ENCODE results near the gene SORL1.

Gene SORL1

DNA sequence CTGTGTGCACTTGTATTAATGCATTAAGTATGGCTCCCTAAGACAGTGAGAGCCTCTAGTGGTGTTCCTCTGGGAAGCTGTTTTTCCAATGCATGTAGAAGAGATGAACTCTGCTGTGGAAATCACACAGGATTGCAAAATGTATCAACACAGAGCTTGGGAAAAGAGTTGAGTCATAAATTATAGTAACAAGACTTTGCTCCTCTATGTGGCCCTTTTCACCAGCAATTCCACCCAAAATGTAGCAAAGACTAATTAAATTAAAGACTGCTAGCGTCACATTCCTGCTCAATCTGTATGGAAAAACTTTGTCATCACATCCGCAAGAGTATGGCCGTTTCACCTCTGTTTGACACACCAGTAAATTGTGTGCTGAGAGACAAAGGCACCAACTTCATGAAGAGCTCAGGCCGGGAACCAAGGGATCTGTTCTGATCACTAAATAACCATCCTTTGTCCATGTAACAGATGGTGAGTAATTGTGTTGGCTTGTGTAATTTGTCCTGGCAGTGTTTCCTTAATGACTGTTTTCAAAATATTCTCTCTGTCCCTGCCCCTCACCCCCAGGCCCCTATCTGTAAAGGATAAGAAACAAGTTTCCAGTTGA is 209.9 kb downstream of the SORL1 start:
- DNase-seq (ENCODE audit: low spot score) = no peak

DNA sequence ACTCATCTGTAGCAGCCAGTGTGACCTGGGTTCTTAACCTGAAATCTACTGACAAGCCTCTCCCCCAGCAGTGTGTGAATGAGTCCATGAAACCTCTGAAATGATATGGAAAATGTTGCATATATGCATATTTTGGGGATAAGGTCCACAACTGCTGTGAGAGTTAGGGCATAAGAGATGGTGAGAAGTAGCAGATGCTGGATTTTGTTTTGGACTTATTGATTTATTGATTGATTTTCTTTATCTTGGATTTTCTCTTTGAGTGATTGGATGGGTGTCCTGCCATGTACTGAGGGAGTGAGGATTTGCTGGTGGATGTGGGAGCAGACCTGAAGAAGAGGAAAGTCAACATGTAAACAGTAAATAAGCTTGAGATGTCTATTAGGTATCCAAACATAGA is 212.0 kb downstream of the SORL1 start:
- no peak for DNase-seq (ENCODE audit: low spot score)

DNA sequence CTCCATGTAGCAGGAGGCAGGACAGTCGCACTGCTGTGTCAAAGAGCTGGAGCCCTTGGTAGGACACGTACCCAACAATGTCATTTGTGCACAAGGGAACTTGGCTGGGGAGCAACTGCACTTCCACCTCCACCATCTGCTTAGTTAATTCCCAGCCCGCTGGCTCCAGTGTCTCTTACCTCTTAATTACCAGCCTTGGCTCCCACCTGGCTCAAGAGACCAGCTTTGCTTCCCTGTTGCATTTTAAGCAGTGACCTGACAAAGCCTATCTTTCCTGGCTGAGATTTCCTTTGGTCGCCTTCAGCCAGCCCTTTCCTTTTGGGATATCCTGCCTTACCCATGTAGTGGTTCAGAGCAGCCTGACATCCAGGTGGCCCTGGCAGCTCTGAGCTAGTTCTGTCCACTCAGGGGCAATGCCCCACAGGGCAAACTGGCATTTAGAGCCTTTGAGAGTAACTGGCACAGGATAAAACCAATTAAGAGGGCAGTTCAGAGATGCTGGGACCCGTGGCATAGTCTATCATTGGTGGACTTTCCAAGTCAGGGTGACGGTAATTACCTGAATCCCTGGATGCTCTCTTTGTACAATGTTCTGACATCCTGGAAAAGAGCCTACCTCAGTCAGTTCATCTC is 213.2 kb downstream of the SORL1 start:
- no peak for DNase-seq (ENCODE audit: low spot score)

- no peak for DNase-seq (ENCODE audit: low spot score)
Measured at GRCh38 chr11:121667836-121668235, 215.7 kb downstream of the SORL1 start.

DNA sequence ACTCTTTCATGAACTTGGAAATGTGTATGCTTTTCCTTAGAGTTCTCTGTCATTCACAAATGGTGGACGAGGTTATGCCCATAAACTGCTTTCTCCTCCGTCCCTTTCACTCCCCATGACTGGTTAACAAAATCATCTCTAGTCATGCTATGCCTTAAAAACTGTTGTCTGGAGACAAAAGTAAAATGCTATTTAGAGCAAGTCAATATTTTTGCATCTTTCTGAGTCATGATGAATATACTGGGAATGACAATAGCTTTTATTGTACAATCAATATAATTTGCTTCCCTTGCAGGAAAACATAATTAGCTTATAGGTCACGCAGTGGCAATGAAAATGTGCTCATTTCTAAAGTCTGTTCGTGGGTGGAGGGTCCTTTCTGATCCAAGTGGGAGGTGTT is 217.3 kb downstream of the SORL1 start:
- no peak for DNase-seq (ENCODE audit: low spot score)

DNA sequence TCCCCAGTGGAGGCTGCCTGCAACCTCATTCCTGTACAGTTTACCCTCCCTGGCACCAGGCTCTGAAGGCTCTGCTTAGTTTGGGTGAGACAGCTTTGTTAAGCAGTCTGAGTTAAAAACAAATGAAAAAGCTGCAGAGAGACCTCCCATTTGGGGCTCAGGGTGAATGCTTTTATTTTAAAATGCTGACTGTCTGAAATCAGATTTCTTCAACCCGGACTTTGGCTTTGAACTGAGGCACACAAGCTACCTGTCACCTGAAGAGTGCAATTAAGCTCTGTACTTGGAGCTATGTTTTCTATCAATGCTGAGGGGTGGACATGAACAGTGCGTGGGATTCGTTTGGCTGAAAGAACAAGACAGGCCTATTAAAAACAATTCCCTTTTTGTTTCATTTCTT is 218.2 kb downstream of the SORL1 start:
- no peak for DNase-seq (ENCODE audit: low spot score)

DNA sequence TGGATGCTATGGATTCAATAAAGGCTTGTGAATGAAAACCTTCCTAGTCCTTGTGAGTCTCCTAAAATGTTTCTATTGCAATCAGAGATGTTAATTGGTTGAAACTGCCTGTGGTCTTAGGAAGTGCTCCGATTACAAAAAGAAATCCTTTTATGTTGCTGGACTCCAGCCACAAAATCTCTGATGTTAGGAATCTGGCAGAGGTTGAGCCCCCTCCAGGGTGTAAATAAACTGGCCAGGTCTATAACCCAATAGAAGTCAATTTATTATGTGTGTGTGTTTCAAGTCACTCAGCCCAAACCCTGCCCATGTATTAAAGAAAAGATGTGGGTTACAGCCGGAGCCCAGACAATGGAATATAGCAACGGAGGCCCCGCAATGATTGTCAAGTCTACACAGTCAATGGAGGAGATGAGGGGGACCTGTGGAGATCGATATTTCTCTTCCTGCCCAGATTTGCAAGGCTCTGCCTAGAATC is 218.7 kb downstream of the SORL1 start:
- DNase-seq (ENCODE audit: low spot score) = no peak

DNA sequence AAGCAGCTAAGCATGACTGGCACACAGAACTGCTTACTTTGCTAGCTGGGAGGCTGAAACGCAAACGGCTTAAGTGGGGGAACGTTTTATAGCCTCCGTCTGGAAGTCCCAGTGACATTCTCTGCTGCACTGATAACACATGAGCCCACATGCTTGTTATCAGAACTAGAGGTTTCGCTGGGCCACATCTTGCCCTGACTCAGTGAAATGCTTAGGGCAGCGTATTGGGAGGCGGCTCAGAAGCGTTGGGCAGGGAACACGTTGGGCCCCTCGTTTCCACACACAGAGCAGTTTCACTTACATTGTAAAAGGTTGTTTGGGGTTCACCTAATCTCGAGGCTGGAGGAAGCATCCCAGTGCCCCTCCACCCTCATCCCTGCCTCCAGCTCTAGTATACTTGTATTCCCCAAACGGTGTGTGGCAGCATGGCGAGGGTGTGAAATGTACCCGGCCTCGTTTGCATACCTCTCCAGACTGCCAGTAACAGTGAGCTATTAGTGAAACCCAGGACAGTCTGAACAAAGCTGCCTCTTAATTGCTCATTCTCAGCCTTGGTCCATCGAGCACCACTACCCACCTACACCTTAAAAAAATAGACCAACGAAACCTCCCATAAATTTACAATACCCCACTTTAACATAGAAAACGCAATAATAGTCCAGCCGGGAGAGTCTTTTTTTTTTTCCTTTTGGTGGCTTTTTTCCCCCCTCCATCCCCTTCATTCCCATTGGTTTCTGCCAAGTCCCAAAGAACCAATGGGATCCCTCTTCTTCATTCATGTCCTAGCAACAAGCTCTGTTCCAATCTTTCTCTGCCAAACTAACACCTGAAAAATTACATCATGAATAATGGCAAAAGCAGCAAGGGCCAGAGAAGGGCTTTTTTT is 219.4 kb downstream of the SORL1 start:
- DNase-seq (ENCODE audit: low spot score) = no peak

GRCh38 chr11:121672630-121673487 is 220.7 kb downstream of the SORL1 start:
- DNase-seq (ENCODE audit: low spot score) = no peak

- no peak for DNase-seq (ENCODE audit: low spot score)
Measured at GRCh38 chr11:121681550-121682268, 229.6 kb downstream of the SORL1 start.
